NCI-H510A (cell line): ENCODE results near the gene FSCB.
"Not testable (repeated sequence)": the region's sequence is repeated elsewhere in the genome, so short reads cannot be mapped to it uniquely, and the experiment has no call there.

Experiments used
- DNase-seq: peaks from one replicate; lab custom pipeline; 2025; lab: John Stamatoyannopoulos, UW

The FSCB gene

GRCh38 chr14:44507183-44507582, at the start of gene FSCB:
TSS of gene FSCB (minus strand) at chr14:44507283. CDS start at chr14:44506987, 296 bp downstream.
- DNase-seq = no peak

- DNase-seq = no peak
Measured at GRCh38 chr14:44531658-44532057, 24.6 kb upstream of the FSCB start.

- DNase-seq = no peak
Measured at GRCh38 chr14:44530475-44530874, 23.4 kb upstream of the FSCB start.

GRCh38 chr14:44529026-44529425, 21.9 kb upstream of the FSCB start:
- no peak for DNase-seq

- no peak for DNase-seq
Measured at GRCh38 chr14:44528180-44528579, 21.1 kb upstream of the FSCB start.

GRCh38 chr14:44525237-44525636, 18.2 kb upstream of the FSCB start:
- DNase-seq = no peak

GRCh38 chr14:44515668-44516067, 8.6 kb upstream of the FSCB start:
- DNase-seq = not testable (repeated sequence)

- DNase-seq = no peak
Measured at GRCh38 chr14:44508834-44509233, 1.8 kb upstream of the FSCB start.

- DNase-seq = no peak
Measured at GRCh38 chr14:44505588-44505987, 1.5 kb downstream of the FSCB start.

GRCh38 chr14:44497148-44497547, 9.9 kb downstream of the FSCB start:
- no peak for DNase-seq

GRCh38 chr14:44494137-44494536, 12.9 kb downstream of the FSCB start:
- no peak for DNase-seq

GRCh38 chr14:44490966-44491365, 16.1 kb downstream of the FSCB start:
- DNase-seq = no peak

GRCh38 chr14:44477953-44478352, 29.1 kb downstream of the FSCB start:
- DNase-seq = no peak

- no peak for DNase-seq
Measured at GRCh38 chr14:44468771-44469170, 38.3 kb downstream of the FSCB start.

GRCh38 chr14:44463356-44464004, 43.6 kb downstream of the FSCB start:
- DNase-seq = peak; percentile 16

GRCh38 chr14:44462381-44462780, 44.7 kb downstream of the FSCB start:
- peak; percentile 3 for DNase-seq

GRCh38 chr14:44461811-44462210, 45.3 kb downstream of the FSCB start:
- no peak for DNase-seq
